AG09319 (cell line): ENCODE results near the gene CHRNB4.

ENCODE experiments used
- DNase-seq: peaks from one replicate; pipeline ENCODE4 v3.0.0-alpha.2; 2010; ENCODE audit warnings: low read depth; ENCODE audit errors: extremely low read depth
- TF ChIP-seq, protein P1 (sequence below): IDR thresholded peaks from 2 replicates; pipeline ENCODE4 v1.5.1; 2011; ENCODE audit warnings: low read depth, mild to moderate bottlenecking, inconsistent platforms, low read length, moderate library complexity

CHRNB4 gene

DNA sequence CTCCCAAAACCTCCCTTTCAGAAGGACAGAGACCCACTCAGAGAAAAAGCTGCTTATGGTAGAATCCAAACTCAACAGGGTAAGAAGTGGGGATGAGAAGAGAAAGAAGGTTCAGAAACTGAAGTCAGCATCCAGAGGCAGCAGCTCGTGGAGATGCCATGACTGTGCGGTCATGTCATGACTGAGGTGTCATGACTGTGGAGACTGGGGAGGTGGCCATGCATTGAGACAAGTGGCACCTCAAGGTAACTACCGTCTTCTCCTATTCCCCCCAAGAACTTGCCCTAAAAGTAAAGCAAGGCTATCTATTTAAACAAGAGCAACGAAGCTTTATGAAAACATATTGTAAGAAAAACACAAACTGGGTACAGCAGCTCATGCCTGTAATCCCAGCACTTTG lies 35.3 kb downstream of the CHRNB4 start:
- TF ChIP-seq, protein P1, sequence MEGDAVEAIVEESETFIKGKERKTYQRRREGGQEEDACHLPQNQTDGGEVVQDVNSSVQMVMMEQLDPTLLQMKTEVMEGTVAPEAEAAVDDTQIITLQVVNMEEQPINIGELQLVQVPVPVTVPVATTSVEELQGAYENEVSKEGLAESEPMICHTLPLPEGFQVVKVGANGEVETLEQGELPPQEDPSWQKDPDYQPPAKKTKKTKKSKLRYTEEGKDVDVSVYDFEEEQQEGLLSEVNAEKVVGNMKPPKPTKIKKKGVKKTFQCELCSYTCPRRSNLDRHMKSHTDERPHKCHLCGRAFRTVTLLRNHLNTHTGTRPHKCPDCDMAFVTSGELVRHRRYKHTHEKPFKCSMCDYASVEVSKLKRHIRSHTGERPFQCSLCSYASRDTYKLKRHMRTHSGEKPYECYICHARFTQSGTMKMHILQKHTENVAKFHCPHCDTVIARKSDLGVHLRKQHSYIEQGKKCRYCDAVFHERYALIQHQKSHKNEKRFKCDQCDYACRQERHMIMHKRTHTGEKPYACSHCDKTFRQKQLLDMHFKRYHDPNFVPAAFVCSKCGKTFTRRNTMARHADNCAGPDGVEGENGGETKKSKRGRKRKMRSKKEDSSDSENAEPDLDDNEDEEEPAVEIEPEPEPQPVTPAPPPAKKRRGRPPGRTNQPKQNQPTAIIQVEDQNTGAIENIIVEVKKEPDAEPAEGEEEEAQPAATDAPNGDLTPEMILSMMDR: no peak
- DNase-seq: no peak

DNA sequence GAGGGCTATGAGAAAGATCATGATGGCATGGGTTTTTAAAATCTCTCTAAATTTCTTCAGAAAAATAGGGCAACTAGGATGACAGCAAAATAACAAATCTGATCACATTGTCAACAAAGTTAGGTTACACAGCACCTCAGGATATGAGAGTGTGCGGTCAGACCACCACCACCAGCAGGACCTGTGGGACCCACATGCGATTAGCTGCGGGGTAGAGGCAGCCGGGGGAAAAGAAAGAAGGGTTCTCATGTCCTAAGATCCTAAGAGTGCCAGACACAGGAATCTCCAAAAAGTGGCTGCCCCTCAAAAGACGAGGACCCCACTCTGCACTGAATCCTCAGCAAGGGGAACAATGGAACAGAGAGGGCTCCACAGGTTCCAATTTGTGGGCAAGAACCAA lies 35.8 kb downstream of the CHRNB4 start:
- TF ChIP-seq, protein P1: no peak
- no peak for DNase-seq

DNA sequence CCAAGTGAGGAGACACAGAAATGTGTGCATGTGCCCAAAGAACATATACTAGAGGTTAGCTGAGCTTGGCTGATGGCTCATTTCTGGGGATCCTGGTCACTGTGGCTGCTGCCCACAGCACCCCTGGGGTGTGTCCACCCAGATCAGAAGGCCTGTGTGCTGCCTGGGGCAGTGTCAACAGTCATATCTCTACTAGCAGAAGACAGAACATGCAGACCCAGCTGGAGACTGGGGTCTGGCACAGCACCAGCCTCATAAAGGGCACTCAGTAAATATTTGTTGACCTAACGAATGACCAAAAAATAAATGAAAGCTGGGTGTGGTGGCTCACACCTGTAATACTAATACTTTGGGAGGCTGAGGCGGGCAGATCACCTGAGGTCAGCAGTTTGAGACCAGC lies 36.6 kb downstream of the CHRNB4 start:
- no peak for DNase-seq
- TF ChIP-seq, protein P1: no peak

DNA sequence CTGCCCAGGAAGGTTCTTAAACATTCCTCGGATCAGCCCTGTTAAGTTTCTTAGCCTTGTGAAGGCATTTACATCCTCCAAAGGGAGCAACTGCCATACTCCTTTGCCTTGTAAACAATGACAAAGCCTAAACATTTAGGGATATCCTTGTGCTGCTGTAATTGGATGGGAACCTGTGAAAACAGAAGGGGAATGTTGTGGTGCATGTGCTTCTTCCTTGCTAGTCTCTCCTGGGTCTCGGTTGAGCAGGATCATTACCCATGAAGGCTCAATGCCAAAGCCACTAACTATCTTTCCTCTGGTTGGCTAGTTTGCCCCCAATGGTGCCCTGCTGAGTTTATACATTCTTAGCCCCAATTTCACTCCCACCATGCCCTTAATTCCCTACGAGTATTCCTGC lies 37.5 kb downstream of the CHRNB4 start:
- TF ChIP-seq, protein P1: no peak
- no peak for DNase-seq

DNA sequence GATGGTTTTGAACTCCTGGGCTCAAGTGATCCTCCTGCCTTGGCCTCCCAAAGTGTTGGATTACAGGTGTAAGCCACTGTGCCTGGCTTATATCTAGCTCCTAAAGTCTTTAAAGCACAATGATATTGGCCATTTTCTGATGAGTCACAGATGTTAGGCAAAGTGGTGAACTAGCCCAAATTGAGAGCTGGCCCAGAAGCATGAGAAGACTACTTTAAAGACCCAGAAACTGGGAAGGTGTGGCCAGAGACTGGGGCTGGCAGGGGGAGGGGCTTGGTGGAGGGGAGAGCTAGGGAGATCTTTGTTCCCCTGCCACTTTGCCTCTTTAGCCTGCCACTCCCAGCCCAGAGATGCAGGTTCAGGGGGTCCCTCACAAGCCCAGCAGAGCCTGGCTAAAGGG lies 41.8 kb downstream of the CHRNB4 start:
- DNase-seq: no peak
- TF ChIP-seq, protein P1: no peak

DNA sequence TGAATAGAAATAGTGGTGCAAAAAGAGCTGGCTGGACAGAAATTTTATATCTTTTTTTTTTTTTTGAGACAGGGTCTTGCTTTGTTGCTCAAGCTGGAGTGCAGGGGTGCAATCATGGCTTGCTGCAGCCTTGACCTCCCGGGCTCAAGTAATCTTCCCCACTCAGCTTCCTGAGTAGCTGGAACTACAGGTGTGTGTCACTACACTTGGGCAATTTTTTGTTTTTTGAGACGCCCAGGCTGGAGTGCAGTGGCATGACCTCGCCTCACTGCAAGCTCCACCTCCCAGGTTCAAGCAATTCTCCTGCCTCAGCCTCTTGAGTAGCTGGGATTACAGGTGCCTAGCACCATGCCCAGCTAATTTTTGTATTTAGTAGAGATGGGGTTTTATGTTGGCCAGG lies 42.7 kb downstream of the CHRNB4 start:
- DNase-seq: no peak
- TF ChIP-seq, protein P1: no peak

DNA sequence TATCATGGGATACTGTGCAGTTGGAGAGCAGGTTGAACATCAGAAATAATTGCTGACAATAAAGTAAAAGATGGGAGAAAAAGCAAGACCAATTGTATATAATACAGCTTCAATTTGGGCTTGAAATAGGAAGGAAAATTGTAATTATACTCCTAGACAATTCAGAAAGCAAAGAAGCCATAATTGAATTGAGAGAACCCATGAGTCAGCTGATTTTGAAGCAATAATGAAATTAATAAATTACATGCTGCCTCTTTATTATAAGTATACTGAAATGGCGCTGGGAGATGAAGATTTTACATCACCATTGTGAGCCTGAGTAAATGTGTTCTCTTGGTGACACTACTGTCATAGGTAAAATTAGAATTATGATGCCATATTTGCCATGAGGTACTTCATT lies 43.4 kb downstream of the CHRNB4 start:
- TF ChIP-seq, protein P1: no peak
- no peak for DNase-seq

DNA sequence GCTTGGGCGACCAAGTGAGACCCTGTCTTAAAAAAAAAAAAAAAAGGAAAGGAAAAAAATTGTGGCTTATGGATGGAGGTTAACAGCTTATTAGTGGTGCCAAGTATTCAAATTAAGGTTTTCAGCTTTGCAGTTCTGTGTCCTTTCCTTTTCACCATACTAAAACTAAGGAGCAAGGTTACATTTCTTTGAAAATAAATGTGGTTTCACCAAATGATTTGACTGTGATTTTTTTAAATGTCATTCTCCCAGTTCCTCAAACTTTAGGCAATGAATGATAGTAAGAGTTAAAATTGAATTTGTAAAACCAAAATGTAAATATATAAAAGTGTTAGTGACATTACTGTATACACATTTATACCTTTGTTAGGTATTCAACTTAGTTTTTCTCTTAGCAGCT lies 66.1 kb downstream of the CHRNB4 start:
- no peak for DNase-seq
- TF ChIP-seq, protein P1: no peak
